ENCODE measurements around the gene ADAP1.

The ADAP1 gene

GRCh38 chr7:892648-893593 is 61.6 kb downstream of the ADAP1 start:
- DNase-seq, result no peak

- DNase-seq, result no peak
Observed at GRCh38 chr7:891805-892204, 62.7 kb downstream of the ADAP1 start.

DNA sequence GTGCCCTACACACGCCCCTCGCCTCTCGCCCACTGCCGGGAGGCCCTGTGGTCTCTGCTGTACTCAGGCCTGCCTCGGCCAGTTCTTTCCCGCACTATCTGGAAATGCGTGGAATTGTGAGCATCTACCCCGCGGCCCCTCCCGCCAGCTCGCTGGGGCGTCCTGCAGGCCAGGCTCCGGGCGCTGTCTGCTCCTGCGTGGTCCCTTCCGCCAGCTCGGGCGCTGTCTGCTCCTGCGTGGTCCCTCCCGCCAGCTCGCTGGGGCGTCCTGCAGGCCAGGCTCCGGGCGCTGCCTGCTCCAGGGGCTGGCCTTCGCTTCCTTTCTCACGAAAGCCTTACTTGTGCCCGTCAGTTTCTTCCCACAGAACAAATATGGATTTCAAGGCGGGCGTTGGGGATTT is 63.2 kb downstream of the ADAP1 start:
- no peak for DNase-seq

DNA sequence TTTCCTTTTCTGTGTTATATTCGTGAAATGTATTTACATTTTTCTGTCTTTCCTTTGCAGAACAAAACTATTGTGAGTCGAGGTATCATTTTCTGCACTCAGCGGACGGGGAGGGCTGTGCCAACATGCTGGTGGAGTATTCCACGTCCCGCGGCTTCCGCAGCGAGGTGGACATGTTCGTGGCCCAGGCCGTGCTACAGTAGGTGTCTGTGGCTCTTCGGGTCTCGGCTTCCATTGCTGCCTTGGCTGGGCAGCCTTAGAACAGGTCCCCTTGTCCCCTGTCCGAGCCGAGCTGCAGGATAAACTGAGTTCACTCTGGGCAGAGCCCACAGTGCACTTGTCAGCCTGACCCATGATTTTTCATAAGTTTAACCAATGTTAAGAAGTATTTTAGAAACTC is 63.6 kb downstream of the ADAP1 start:
- no peak for DNase-seq

DNA sequence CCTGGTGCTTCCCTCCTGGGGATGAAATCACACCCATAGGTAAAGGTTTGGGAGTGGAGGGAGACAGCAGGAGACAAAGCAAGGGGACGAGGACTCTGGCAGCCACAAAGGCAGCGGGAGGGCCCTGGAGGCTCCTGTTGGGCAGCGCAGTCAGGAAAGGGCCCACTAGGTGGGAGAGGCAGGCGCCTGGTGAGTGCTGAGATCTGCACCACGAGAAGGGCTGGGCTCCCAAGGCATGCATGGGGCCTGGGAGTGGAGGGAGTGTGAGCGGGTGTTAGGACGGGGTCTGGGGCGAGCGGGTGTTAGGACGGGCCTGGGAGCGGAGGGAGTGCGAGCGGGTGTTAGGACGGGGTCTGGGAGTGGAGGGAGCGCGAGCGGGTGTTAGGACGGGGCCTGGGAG is 65.1 kb downstream of the ADAP1 start:
- DNase-seq, result no peak

DNA sequence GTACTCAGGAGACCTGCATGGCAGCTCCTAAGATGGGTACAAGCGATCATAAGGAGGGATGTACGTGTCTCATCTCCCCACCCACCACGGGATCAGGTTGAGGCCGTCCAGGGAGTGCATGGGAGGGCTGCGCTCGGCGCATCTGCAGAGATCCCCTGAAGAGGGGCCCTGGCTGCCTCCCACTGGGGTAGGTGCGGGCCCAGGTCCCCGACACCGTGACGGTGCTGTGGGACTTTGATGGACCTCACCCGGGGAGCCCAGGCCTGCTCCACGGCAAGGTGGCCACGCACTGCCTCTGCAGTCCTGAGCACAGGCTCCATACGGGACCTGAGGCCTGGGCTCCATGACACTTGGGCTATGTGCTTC is 65.5 kb downstream of the ADAP1 start:
- DNase-seq, result no peak

DNA sequence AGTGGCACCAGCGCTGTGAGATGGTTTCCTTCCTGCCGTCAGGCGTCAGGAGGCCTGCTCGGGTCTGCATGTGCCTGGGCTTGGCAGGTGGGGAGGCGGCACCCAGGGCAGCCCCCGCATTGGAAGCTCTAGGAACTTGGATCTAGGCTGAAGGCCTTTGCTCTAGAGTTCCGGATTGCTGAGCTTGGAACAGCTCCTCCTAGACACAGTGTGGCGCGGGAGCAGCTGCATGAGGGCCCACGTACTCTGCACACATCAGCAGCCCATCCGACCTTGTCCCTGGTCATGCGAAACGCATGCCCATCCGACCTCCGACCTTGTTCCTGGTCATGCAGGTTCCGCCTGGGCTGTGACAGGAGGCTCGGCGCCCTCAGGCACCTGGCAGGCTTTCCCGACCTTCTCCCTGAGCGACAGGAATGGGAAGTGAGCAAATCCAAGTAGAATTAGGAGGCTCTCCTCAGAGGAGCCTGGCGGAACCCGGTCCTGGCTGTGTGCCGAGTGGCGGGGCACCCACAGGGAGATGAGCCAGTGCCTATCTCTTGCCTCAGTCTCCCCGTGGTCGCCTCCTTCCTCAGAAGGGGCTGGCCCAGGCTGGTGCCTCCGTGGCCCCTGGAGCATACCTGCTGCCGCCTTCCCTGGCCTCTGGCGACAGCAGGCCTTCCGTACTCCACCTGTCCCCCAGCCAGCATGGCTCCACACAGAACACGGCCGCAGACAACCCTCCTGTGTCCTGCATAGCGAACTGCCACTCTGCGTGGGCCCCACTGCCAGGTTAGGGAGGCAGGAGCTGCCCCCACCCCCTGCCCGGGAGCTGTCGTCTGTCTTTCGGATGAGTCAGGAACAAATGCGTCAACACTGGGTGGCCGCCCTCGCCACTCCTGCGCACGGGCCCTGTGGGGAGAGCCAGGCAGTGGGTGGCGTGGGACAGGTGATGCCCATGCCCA is 66.1 kb downstream of the ADAP1 start:
- no peak for DNase-seq

GRCh38 chr7:887488-887820 is 67.0 kb downstream of the ADAP1 start:
- DNase-seq, result no peak

- no peak for DNase-seq
Observed at GRCh38 chr7:886626-887487, 67.6 kb downstream of the ADAP1 start.

GRCh38 chr7:885893-886625 is 68.4 kb downstream of the ADAP1 start:
- no peak for DNase-seq

GRCh38 chr7:885261-885892 is 69.1 kb downstream of the ADAP1 start:
- DNase-seq, result no peak

DNA sequence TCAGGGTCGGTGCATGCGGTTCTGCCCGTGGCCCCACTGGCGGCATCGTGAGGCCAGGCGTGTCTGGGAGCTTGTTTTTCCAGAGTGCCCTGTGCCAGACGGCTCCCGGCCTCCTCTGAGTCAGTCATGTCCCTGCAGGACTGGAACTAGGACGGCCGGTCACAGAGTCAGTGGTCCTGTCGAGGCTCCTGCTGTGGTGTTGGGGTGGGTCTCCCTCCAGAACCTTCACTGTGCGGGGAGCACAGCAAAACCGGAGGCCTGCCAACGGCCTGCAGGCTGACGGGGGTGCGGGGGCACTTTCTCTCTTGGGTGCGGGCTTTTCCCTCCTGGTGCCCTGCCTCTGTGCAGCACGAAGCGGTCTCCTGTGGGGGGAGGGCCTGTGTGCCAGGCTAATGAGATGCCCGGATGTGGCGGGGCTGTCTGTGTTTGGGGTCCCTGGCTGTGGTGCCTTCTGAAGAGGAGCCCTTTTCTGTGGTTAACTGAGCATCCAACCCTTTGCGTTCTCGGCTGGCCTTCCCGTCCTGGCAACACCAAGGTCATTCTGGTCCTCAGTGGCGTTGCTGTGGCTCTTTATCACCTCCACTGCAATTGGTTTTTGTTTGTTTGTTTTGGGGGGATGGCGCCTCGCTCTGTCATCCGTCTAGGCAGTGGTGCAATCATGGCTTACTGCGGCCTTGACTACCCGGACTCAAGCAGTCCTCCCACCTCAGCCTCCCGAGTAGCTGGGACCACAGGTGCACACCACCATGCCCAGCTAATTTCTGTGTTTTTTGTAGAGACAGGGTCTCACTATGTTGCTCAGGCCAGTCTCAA is 70.1 kb downstream of the ADAP1 start:
- no peak for DNase-seq

GRCh38 chr7:883055-884021 is 71.1 kb downstream of the ADAP1 start:
- DNase-seq, result no peak

GRCh38 chr7:882336-883035 is 72.0 kb downstream of the ADAP1 start:
- no peak for DNase-seq

- DNase-seq, result no peak
Observed at GRCh38 chr7:881441-882234, 72.8 kb downstream of the ADAP1 start.

DNA sequence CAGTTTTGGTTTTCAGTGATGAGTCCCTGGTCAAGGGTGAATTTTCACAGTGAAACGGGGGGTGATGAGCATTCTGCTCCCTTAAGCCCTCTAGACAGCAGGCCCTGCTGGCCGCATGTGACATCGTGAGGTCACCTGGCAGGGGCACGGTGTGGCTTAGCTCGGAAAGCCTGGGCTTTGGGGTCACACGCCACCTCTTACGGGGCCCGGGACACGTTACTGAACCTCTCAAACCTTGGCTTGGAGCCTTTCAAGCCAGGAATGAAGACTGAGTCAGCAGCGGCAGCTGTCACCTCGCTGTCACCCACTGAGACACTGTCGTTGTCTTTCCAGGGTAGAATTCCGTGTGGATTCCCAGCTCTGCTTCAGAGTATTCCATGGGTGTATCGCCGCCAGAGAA is 74.0 kb downstream of the ADAP1 start:
- no peak for DNase-seq

DNA sequence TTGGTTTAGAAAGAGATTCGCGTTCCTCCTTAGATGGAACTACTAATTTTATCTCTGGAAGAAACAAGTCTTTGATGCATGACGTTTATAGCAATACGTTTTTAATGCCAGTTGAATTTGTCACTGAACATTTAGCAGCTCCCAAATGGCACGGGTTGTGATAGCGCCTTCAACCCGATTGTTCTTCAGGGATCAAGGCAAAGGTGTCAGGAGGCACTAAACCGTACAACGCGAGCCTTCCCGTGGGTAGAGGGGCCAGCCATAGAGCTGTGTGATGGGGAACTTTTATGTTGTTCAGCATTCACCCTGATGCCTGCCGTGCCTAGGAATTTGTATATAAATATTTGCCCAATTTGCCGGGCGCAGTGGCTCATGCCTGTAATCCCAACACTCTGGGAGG is 74.8 kb downstream of the ADAP1 start:
- DNase-seq, result no peak

DNA sequence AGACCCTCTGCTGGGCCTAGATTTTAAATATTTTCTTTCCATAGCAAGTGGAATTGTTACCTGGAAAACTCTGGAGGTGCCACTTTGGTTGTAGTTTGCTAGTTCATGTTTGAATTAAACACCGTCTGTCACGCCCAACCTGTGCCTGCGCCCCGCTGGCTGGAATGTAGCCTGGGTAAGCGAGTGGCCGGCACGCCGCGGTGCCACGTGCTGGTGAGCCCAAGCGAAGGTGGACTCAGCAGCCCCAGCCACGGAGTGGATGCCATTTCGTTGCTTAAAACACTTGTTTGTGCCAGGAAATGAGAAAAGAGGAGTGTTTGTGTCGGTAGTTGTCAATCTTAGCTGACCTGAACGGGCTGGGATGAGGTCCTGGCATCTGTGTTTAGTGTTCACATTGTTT is 75.4 kb downstream of the ADAP1 start:
- DNase-seq, result no peak
